Omental fat pad (tissue), 4 donors: ENCODE results near the gene TACSTD2. TPM values are rescaled to one million over a fixed set of nuclear protein-coding genes. Genes with fewer than 3 reads are reported as not detected.
"Not testable (repeated sequence)": the region's sequence is repeated elsewhere in the genome, so short reads cannot be mapped to it uniquely, and the experiment has no call there.

Experiments used
- ATAC-seq: fragments of 150-250 bp; one replicate; pipeline ENCODE4 v1.9.1; 2016; ENCODE audit warnings: mild to moderate bottlenecking, moderate library complexity; ENCODE audit not compliant: low FRiP score
- DNase-seq: peaks from one replicate; pipeline ENCODE4 v3.0.0-alpha.2; 2019; ENCODE audit warnings: low spot score
- CTCF ChIP-seq, 3 donors: fragments of 450-650 bp; IDR thresholded peaks; one replicate each; pipeline ENCODE4 v1.5.1; 2016 to 2017; ENCODE audit warnings: antibody characterized with exemption in 3 of 3, mild to moderate bottlenecking in 3 of 3, moderate library complexity in 2 of 3
- total RNA-seq, 4 donors: library from RNA; depleted of rRNA; stranded (reverse); fragments of >200 nt; gene quantifications; one replicate each; pipeline ENCODE4 v1.1.0, GENCODE V29; 2016

The TACSTD2 gene
- total RNA-seq, 4 donors from 2014 or later, result 0.88 to 2.7 (median 1.1) TPM

- no peak for DNase-seq
- no peak for ATAC-seq
- no peak for TF ChIP-seq CTCF (IDR thresholded peaks at IDR 0.05)
Measured at GRCh38 chr1:58568271-58568860, 8.7 kb downstream of the TACSTD2 start.

- ATAC-seq (no peak), DNase-seq (no peak)
- no peak for TF ChIP-seq CTCF (IDR thresholded peaks at IDR 0.05)
Measured at GRCh38 chr1:58566339-58566738, 10.7 kb downstream of the TACSTD2 start.

GRCh38 chr1:58563715-58564114 is 13.3 kb downstream of the TACSTD2 start:
- DNase-seq, ATAC-seq: not testable (repeated sequence)

GRCh38 chr1:58561633-58562032 is 15.4 kb downstream of the TACSTD2 start:
- no peak for TF ChIP-seq CTCF (IDR thresholded peaks at IDR 0.05)
- ATAC-seq (no peak), DNase-seq (no peak)

- no peak for ATAC-seq
- TF ChIP-seq CTCF (IDR thresholded peaks at IDR 0.05), result no peak
- DNase-seq, result no peak
Measured at GRCh38 chr1:58555393-58555792, 21.7 kb downstream of the TACSTD2 start.

- no peak for TF ChIP-seq CTCF (IDR thresholded peaks at IDR 0.05)
- ATAC-seq, result no peak
- no peak for DNase-seq
Measured at GRCh38 chr1:58551186-58552140, 25.6 kb downstream of the TACSTD2 start.

- DNase-seq, ATAC-seq: not testable (repeated sequence)
Measured at GRCh38 chr1:58549291-58549690, 27.8 kb downstream of the TACSTD2 start.

- DNase-seq (no peak), ATAC-seq (no peak)
- no peak for TF ChIP-seq CTCF (IDR thresholded peaks at IDR 0.05)
Measured at GRCh38 chr1:58548371-58548770, 28.7 kb downstream of the TACSTD2 start.
